Sigmoid colon (tissue), 3 donors: Measurements from ENCODE around the gene MARCHF6.

Experiments
- CTCF ChIP-seq, 4 experiments: fragments of 450-650 bp in 3 of 4; fragments of 200-600 bp in 1 of 4; IDR thresholded peaks; one replicate each; pipeline ENCODE4 v1.5.1; 2016 to 2019; ENCODE audit warnings: antibody characterized with exemption in 4 of 4, mild to moderate bottlenecking in 3 of 4, moderate library complexity in 2 of 4
- POLR2A ChIP-seq, 2 donors: fragments of 450-650 bp; IDR thresholded peaks; one replicate each; pipeline ENCODE4 v1.6.1; 2016; ENCODE audit warnings: antibody characterized with exemption in 2 of 2, mild to moderate bottlenecking in 2 of 2, moderate library complexity in 2 of 2

- TF ChIP-seq POLR2A (IDR thresholded peaks at IDR 0.05) (no peak), CTCF (IDR thresholded peaks at IDR 0.05) (no peak)
These were observed 14.8 kb upstream of the MARCHF6 start for GRCh38 chr5:10338686-10339057.
